Neural progenitor cell (in vitro differentiated cells): ENCODE results near the gene HLA-F.

ENCODE experiments used
- EZH2phosphoT487 ChIP-seq: fragments of 200-600 bp; sonication (generic); IDR thresholded peaks from 2 replicates; pipeline ENCODE4 v1.6.1; 2017; ENCODE audit warnings: antibody characterized with exemption
- TF ChIP-seq, protein P1 (sequence below): fragments of 200-600 bp; sonication (generic); IDR thresholded peaks from 2 replicates; pipeline ENCODE4 v1.5.1; 2017; ENCODE audit warnings: antibody characterized with exemption, mild to moderate bottlenecking

- TF ChIP-seq, protein P1, sequence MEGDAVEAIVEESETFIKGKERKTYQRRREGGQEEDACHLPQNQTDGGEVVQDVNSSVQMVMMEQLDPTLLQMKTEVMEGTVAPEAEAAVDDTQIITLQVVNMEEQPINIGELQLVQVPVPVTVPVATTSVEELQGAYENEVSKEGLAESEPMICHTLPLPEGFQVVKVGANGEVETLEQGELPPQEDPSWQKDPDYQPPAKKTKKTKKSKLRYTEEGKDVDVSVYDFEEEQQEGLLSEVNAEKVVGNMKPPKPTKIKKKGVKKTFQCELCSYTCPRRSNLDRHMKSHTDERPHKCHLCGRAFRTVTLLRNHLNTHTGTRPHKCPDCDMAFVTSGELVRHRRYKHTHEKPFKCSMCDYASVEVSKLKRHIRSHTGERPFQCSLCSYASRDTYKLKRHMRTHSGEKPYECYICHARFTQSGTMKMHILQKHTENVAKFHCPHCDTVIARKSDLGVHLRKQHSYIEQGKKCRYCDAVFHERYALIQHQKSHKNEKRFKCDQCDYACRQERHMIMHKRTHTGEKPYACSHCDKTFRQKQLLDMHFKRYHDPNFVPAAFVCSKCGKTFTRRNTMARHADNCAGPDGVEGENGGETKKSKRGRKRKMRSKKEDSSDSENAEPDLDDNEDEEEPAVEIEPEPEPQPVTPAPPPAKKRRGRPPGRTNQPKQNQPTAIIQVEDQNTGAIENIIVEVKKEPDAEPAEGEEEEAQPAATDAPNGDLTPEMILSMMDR: no peak
- no peak for TF ChIP-seq EZH2phosphoT487
Measured at GRCh38 chr6:29755295-29755871, 32.1 kb downstream of the HLA-F start.
